Measurements from ENCODE around the gene NDUFV3. TPM values are rescaled to one million over a fixed set of nuclear protein-coding genes. Genes with fewer than 3 reads are reported as not detected.
A peak's percentile ranks its signal among the peaks of the same experiment; 100 is the strongest.

NDUFV3 gene
- total RNA-seq (2014; rRNA removed; shearing (Covaris generic)), result 42.4 and 51.5 TPM in 2 replicates
- 71.2 and 75.5 TPM in 2 replicates for polyA plus RNA-seq (2016; fragmentation: Nextera tagmentation; extraction: Ambion mirVana)
- long read RNA-seq, full-length matches to known transcripts, result 93 of 107 reads
- long read RNA-seq, partial matches to known transcripts, result 2 of 107 reads
- long read RNA-seq, other reads (novel, unspliced or antisense), result 12 of 107 reads

- Mint-ChIP-seq H3K9me3 (no peaks in the 10 kb centered on the region; the same call in 2 of the 3 replicates), H3K4me3 (peak within 1 kb of the TSS; percentile 88), H3K36me3 (ENCODE audit: low read depth) (peaks cover 18% of the 10 kb centered on the region), H3K27me3 (ENCODE audit: insufficient read depth, low read depth, poor library complexity) (peaks cover 5% of the 10 kb centered on the region), H3K4me1 (peaks cover 5% of the 10 kb centered on the region; the same call in 2 of the 3 replicates), H3K27ac (peak within 1 kb of the TSS; percentile 96)
- peak within 1 kb of the TSS; percentile 94 for H3K27ac ChIP-seq (ENCODE audit: low read depth)
- peak within 1 kb of the TSS; percentile 99 for H3K4me3 ChIP-seq
- H3K36me3 ChIP-seq (ENCODE audit: insufficient read depth), result peaks cover 8% of the 10 kb centered on the region
- peak; percentile 99 for DNase-seq (ENCODE audit: low spot score)
- H3K27me3 ChIP-seq (ENCODE audit: insufficient read depth), result no peaks in the 10 kb centered on the region
- TF ChIP-seq CREB1 (CRISPR knock-in tag; IDR thresholded peaks at IDR 0.05; ENCODE audit: low read depth) (peak; percentile 92), POLR2AphosphoS5 (IDR thresholded peaks at IDR 0.05; ENCODE audit: low read depth) (peak; percentile 89), ETS1 (IDR thresholded peaks at IDR 0.05) (0 out of 2 replicates have a peak, but pooled peaks have one; percentile 50), ZNF114 (CRISPR knock-in tag; IDR thresholded peaks at IDR 0.05) (no peak)
- no peaks in the 10 kb centered on the region; the same call in 1 of the 2 replicates for H3K4me1 ChIP-seq (ENCODE audit: insufficient read depth)
- H3K79me2 ChIP-seq (replicated peaks; ENCODE audit: insufficient read depth), result peaks cover 23% of the 10 kb centered on the region
- no peaks in the 10 kb centered on the region for H3K9me2 ChIP-seq (ENCODE audit: insufficient read depth)
- peaks cover 6% of the 10 kb centered on the region; the same call in 1 of the 2 replicates for H4K20me1 ChIP-seq (replicated peaks; ENCODE audit: insufficient read depth)
- H2AFZ ChIP-seq, result peak within 1 kb of the TSS; percentile 85
- peak; percentile 94 for ATAC-seq
- peak within 1 kb of the TSS; percentile 95 for H3K4me2 ChIP-seq
- H3F3A ChIP-seq (replicated peaks; ENCODE audit: low read depth), result peaks cover 23% of the 10 kb centered on the region; the same call in 1 of the 2 replicates
Observed at GRCh38 chr21:42892931-42893755, at the start of gene NDUFV3. TSS of gene NDUFV3 (plus strand) at chr21:42893309. CDS start at chr21:42893334, 25 bp downstream.

GRCh38 chr21:42844411-42845113 lies 48.5 kb upstream of the NDUFV3 start:
- no peaks in the 10 kb centered on the region; the same call in 1 of the 3 replicates for H3K9me3 Mint-ChIP-seq
- peaks cover 30% of the 10 kb centered on the region for H3K36me3 ChIP-seq (ENCODE audit: insufficient read depth)
- peaks cover 60% of the 10 kb centered on the region for H3K79me2 ChIP-seq (replicated peaks; ENCODE audit: insufficient read depth)
- H3K36me3 Mint-ChIP-seq (ENCODE audit: low read depth), result peaks cover 65% of the 10 kb centered on the region
- no peak overlapping the region for H3K27ac ChIP-seq (ENCODE audit: low read depth)
- no peak overlapping the region for H3K27ac Mint-ChIP-seq
- DNase-seq (ENCODE audit: low spot score) (no peak), ATAC-seq (no peak)
- H3K27me3 Mint-ChIP-seq (ENCODE audit: insufficient read depth, low read depth, poor library complexity), result peaks cover 9% of the 10 kb centered on the region
- no peak overlapping the region for H3K4me3 Mint-ChIP-seq
- H3K27me3 ChIP-seq (ENCODE audit: insufficient read depth), result no peaks in the 10 kb centered on the region
- H3K4me3 ChIP-seq, result no peak overlapping the region
- H3F3A ChIP-seq (replicated peaks; ENCODE audit: low read depth), result peaks cover 47% of the 10 kb centered on the region
- H4K20me1 ChIP-seq (replicated peaks; ENCODE audit: insufficient read depth), result peaks cover 33% of the 10 kb centered on the region
- no peak overlapping the region for H2AFZ ChIP-seq
- H3K9me2 ChIP-seq (ENCODE audit: insufficient read depth), result no peaks in the 10 kb centered on the region
- peaks cover 3% of the 10 kb centered on the region; the same call in 1 of the 3 replicates for H3K4me1 Mint-ChIP-seq
- no peaks in the 10 kb centered on the region for H3K4me1 ChIP-seq (ENCODE audit: insufficient read depth)
- no peak overlapping the region for H3K4me2 ChIP-seq
- TF ChIP-seq REST (IDR thresholded peaks at IDR 0.05; ENCODE audit: unreplicated experiment) (no peak), ZNF462 (CRISPR knock-in tag; IDR thresholded peaks at IDR 0.05) (no peak), EZH2 (IDR thresholded peaks at IDR 0.05; ENCODE audit: low read depth, unreplicated experiment) (no peak), ZNF114 (CRISPR knock-in tag; IDR thresholded peaks at IDR 0.05) (no peak)

All from GM23338 (cell line).